Testis (tissue), 3 donors: ENCODE measurements around the gene ZFYVE21. TPM values are rescaled to one million over a fixed set of nuclear protein-coding genes. Genes with fewer than 3 reads are reported as not detected.

ENCODE experiments used
- DNase-seq: peaks from one replicate; pipeline ENCODE4 v3.0.0-alpha.2; 2019
- H3K27ac ChIP-seq, 2 donors: fragments of 200-600 bp; sonication (generic); one replicate each; pipeline ENCODE4 v1.5.1; 2019
- H3K27me3 ChIP-seq: fragments of 200-600 bp; sonication (generic); one replicate; pipeline ENCODE4 v1.5.1; 2019
- H3K36me3 ChIP-seq: fragments of 200-600 bp; sonication (generic); one replicate; pipeline ENCODE4 v1.5.1; 2017; ENCODE audit warnings: low read depth; ENCODE audit errors: missing control alignments
- H3K4me1 ChIP-seq: fragments of 200-600 bp; sonication (generic); one replicate; pipeline ENCODE4 v1.5.1; 2019
- H3K4me3 ChIP-seq, 2 donors: fragments of 200-600 bp; sonication (generic); one replicate each; pipeline ENCODE4 v1.5.1; 2017 to 2019
- H3K9me3 ChIP-seq: fragments of 200-600 bp; sonication (generic); one replicate; pipeline ENCODE4 v1.5.1; 2017
- POLR2A ChIP-seq: fragments of 450-650 bp; IDR thresholded peaks from one replicate; pipeline ENCODE4 v1.6.1; 2017; ENCODE audit warnings: antibody characterized with exemption, mild to moderate bottlenecking, moderate library complexity
- WGBS, 2 donors: methylation state at CpG; one replicate each; pipeline ENCODE4 v1.1.5; 2018; 5-methylcytosine and 5-hydroxymethylcytosine counted together
- intact Hi-C: fragments of 100-400 bp; cut with DNase I; formaldehyde crosslinking; loops from one replicate; pipeline ENCODE4 v1.15.1; 2023; ENCODE audit warnings: low total_unique reads
- polyA plus RNA-seq: library from polyadenylated mRNA; stranded (reverse); fragments of 350-450 nt; fragmentation: Illumina TruSeq; extraction: RNeasy Lipid Tissue Mini Kit (QIAGEN cat#74804); gene quantifications from one replicate; pipeline ENCODE4 v1.2.3, GENCODE V29; 2014; ENCODE audit warnings: low read depth, low replicate concordance; ENCODE audit not compliant: insufficient read depth
- total RNA-seq, 2 donors: library from RNA; depleted of rRNA; stranded (reverse); fragments of >200 nt; gene quantifications; one replicate each; pipeline ENCODE4 v1.2.3, GENCODE V29; 2016
- TF ChIP-seq, protein P1 (sequence below), 3 experiments: fragments of 450-650 bp in 2 of 3; fragments of 200-600 bp in 1 of 3; sonication (generic) in 1 of 3; IDR thresholded peaks; one replicate each; pipeline ENCODE4 v1.5.1; 2016 to 2019; ENCODE audit warnings: antibody characterized with exemption in 3 of 3, mild to moderate bottlenecking in 2 of 3, moderate library complexity in 1 of 3

Gene ZFYVE21
- total and polyA plus RNA-seq, 3 donors from 2014 or later, result 86.4 to 251 (median 194) TPM

- WGBS, 2 donors, result 85 to 91% methylated on average over 20 of the region's 20 CpGs
- Histone ChIP-seq H3K27me3 (no peaks in the 10 kb centered on the region), H3K36me3 (no peaks in the 10 kb centered on the region), H3K4me1 (peaks cover 26% of the 10 kb centered on the region), H3K4me3 (no peak overlapping the region), H3K27ac (no peak overlapping the region), H3K9me3 (no peaks in the 10 kb centered on the region)
- DNase-seq, result no peak
- TF ChIP-seq POLR2A, result no peak
- TF ChIP-seq, protein P1, sequence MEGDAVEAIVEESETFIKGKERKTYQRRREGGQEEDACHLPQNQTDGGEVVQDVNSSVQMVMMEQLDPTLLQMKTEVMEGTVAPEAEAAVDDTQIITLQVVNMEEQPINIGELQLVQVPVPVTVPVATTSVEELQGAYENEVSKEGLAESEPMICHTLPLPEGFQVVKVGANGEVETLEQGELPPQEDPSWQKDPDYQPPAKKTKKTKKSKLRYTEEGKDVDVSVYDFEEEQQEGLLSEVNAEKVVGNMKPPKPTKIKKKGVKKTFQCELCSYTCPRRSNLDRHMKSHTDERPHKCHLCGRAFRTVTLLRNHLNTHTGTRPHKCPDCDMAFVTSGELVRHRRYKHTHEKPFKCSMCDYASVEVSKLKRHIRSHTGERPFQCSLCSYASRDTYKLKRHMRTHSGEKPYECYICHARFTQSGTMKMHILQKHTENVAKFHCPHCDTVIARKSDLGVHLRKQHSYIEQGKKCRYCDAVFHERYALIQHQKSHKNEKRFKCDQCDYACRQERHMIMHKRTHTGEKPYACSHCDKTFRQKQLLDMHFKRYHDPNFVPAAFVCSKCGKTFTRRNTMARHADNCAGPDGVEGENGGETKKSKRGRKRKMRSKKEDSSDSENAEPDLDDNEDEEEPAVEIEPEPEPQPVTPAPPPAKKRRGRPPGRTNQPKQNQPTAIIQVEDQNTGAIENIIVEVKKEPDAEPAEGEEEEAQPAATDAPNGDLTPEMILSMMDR (IDR thresholded peaks at IDR 0.05), result no peak
- intact Hi-C loops, result no loop called here
These were observed 21.0 kb upstream of the ZFYVE21 start for GRCh38 chr14:103694572-103695026.

DNA sequence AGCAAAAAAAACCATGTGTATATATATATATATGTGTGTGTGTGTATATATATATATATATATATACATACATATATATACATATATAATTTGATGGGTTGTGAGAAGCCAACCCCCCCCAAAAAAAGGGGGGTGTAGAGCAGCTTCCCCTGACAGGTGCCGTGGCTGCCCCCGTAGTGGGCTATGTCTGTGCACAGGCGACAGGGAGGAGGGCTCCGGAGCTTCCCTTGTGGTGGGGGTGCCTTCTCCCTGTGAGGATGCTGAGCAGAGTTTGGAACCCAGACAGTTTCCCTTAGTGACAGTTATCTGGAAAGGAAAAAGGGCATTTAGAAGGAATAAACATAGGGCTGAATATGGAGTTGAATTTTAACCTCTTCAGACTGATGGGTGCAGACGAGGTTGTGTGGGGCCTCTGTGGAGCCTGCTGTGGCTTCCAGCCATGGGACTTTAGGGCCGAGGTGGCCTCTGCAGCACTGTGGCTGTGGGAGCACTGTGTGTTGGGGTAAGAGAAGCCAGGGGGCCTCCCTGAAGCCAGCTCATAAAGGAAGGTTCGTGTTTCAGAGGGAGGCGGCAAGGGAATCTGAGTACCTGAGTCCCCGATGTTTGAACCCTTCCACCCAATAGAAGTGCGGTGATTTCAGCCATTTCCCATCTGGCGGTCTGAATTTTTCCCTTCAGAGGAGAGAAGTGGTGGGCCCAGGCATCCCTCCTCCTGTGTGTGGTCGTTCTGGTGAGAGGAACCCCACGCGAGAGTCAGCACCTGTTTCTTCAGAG is 20.1 kb upstream of the ZFYVE21 start:
- no peak for DNase-seq
- Histone ChIP-seq H3K4me3 (no peak overlapping the region), H3K9me3 (no peaks in the 10 kb centered on the region), H3K4me1 (peaks cover 28% of the 10 kb centered on the region), H3K27me3 (no peaks in the 10 kb centered on the region), H3K36me3 (no peaks in the 10 kb centered on the region), H3K27ac (no peak overlapping the region)
- TF ChIP-seq POLR2A, result no peak
- TF ChIP-seq, protein P1 (IDR thresholded peaks at IDR 0.05), result no peak
- intact Hi-C loops, result no loop called here
- 72 to 74% methylated on average over 14 of the region's 14 CpGs for WGBS, 2 donors

- intact Hi-C loops, result no loop called here
- 32 to 49% methylated on average over 10 of the region's 13 CpGs for WGBS, 2 donors
- TF ChIP-seq POLR2A, result no peak
- TF ChIP-seq, protein P1 (IDR thresholded peaks at IDR 0.05), result no peak
- peak overlapping the region in 1 of 2 donors; percentile 30 for H3K27ac ChIP-seq
- H3K9me3 ChIP-seq, result no peaks in the 10 kb centered on the region
- H3K4me1 ChIP-seq, result peaks cover 30% of the 10 kb centered on the region
- H3K4me3 ChIP-seq, result no peak overlapping the region
- H3K36me3 ChIP-seq, result no peaks in the 10 kb centered on the region
- no peaks in the 10 kb centered on the region for H3K27me3 ChIP-seq
- DNase-seq, result no peak
These were observed 19.6 kb upstream of the ZFYVE21 start for GRCh38 chr14:103696070-103696402.

- peak; percentile 72 for DNase-seq
- H3K4me3 ChIP-seq, result no peak overlapping the region
- no peak for TF ChIP-seq POLR2A
- TF ChIP-seq, protein P1 (IDR thresholded peaks at IDR 0.05), result no peak
- H3K9me3 ChIP-seq, result no peaks in the 10 kb centered on the region
- 31 to 43% methylated on average over 15 to 17 of the region's 17 CpGs for WGBS, 2 donors
- H3K27me3 ChIP-seq, result no peaks in the 10 kb centered on the region
- peaks cover 30% of the 10 kb centered on the region for H3K4me1 ChIP-seq
- H3K27ac ChIP-seq, result peak overlapping the region in 1 of 2 donors; percentile 30
- intact Hi-C loops, result no loop called here
- H3K36me3 ChIP-seq, result no peaks in the 10 kb centered on the region
These were observed 19.0 kb upstream of the ZFYVE21 start for GRCh38 chr14:103696466-103697071.
